CD14-positive monocyte (primary cell): Measurements from ENCODE around the gene STING1. TPM values are rescaled to one million over a fixed set of nuclear protein-coding genes. Genes with fewer than 3 reads are reported as not detected.
"Not testable (repeated sequence)": the region's sequence is repeated elsewhere in the genome, so short reads cannot be mapped to it uniquely, and the experiment has no call there.

ENCODE experiments used
- DNase-seq, 3 donors: peaks; one replicate each; pipeline ENCODE4 v3.0.0-alpha.2; 2011 to 2022
- H2AFZ ChIP-seq: 2 replicates; pipeline ENCODE4 v1.6.0; 2012; ENCODE audit warnings: mild to moderate bottlenecking, low read depth, low read length, inconsistent platforms; ENCODE audit not compliant: insufficient read depth, poor library complexity, severe bottlenecking
- H3K27ac ChIP-seq, 2 donors: 1 replicate in 1 of 2; 2 replicates in 1 of 2; pipeline ENCODE4 v1.5.1; 2012 to 2013; ENCODE audit warnings: low read length in 2 of 2, control low read depth in 1 of 2, inconsistent platforms in 1 of 2, low read depth in 1 of 2, mild to moderate bottlenecking in 1 of 2
- H3K27me3 ChIP-seq, 2 donors: one replicate each; pipeline versions ENCODE4 v1.6.0 to v1.6.1; 2011 to 2013; ENCODE audit warnings: low read length in 2 of 2; ENCODE audit not compliant: control insufficient read depth in 2 of 2, insufficient read depth in 2 of 2
- H3K36me3 ChIP-seq, 2 donors: replicated peaks in 1 of 2; 1 replicate in 1 of 2; 2 replicates in 1 of 2; pipeline versions ENCODE4 v1.5.1 to v1.6.1; 2012 to 2013; ENCODE audit warnings: low read length in 2 of 2, control low read depth in 1 of 2, inconsistent platforms in 1 of 2, mild to moderate bottlenecking in 1 of 2; ENCODE audit not compliant: insufficient read depth in 2 of 2, control insufficient read depth in 1 of 2
- H3K4me1 ChIP-seq, 2 donors: 1 replicate in 1 of 2; 2 replicates in 1 of 2; pipeline versions ENCODE4 v1.5.1 to v1.6.1; 2012 to 2013; ENCODE audit warnings: low read length in 2 of 2, control low read depth in 1 of 2, inconsistent platforms in 1 of 2, mild to moderate bottlenecking in 1 of 2, moderate library complexity in 1 of 2; ENCODE audit not compliant: insufficient read depth in 2 of 2, control insufficient read depth in 1 of 2
- H3K4me2 ChIP-seq: replicated peaks from 2 replicates; pipeline ENCODE3; 2012; ENCODE audit warnings: low read length, moderate library complexity, mild to moderate bottlenecking; ENCODE audit not compliant: poor library complexity, severe bottlenecking; ENCODE audit errors: extremely low read depth
- H3K4me3 ChIP-seq, 3 experiments: fragments of 200-600 bp in 1 of 3; sonication (generic) in 1 of 3; replicated peaks in 1 of 3; 1 replicate in 2 of 3; 2 replicates in 1 of 3; pipeline ENCODE4 v1.5.1; 2011 to 2013; ENCODE audit warnings: low read length in 3 of 3, mild to moderate bottlenecking in 3 of 3, control low read depth in 2 of 3, low read depth in 2 of 3, inconsistent platforms in 1 of 3, moderate library complexity in 1 of 3
- H3K79me2 ChIP-seq: 2 replicates; pipeline ENCODE4 v1.6.0; 2012; ENCODE audit warnings: mild to moderate bottlenecking, control low read depth, inconsistent platforms, low read length, moderate library complexity; ENCODE audit not compliant: insufficient read depth
- H3K9ac ChIP-seq: 2 replicates; pipeline ENCODE4 v1.6.0; 2017; ENCODE audit warnings: low read length, mild to moderate bottlenecking; ENCODE audit not compliant: insufficient read depth, poor library complexity, severe bottlenecking
- H3K9me3 ChIP-seq, 2 donors: replicated peaks in 1 of 2; 1 replicate in 1 of 2; 2 replicates in 1 of 2; pipeline versions ENCODE4 v1.5.1 to v1.6.1; 2012 to 2013; ENCODE audit warnings: low read length in 2 of 2, control low read depth in 1 of 2; ENCODE audit not compliant: control insufficient read depth in 1 of 2, insufficient read depth in 1 of 2
- H4K20me1 ChIP-seq: 2 replicates; pipeline ENCODE4 v1.6.0; 2012; ENCODE audit warnings: mild to moderate bottlenecking, low read length, control low read depth, moderate library complexity; ENCODE audit not compliant: insufficient read depth
- H3K27ac Mint-ChIP-seq, 7 donors: one replicate each; pipeline ENCODE4 v1.8.0; 2020; ENCODE audit warnings: mild to moderate bottlenecking in 7 of 7, mixed read lengths in 7 of 7, moderate library complexity in 6 of 7, inconsistent platforms in 2 of 7
- H3K27me3 Mint-ChIP-seq, 3 donors: one replicate each; pipeline ENCODE4 v1.8.0; 2021 to 2022; ENCODE audit warnings: low read depth in 3 of 3, mild to moderate bottlenecking in 3 of 3, mixed read lengths in 3 of 3, moderate library complexity in 3 of 3, inconsistent platforms in 1 of 3
- H3K36me3 Mint-ChIP-seq, 2 donors: one replicate each; pipeline ENCODE4 v1.8.0; 2020; ENCODE audit warnings: mixed read lengths in 2 of 2, inconsistent platforms in 1 of 2, mild to moderate bottlenecking in 1 of 2
- H3K4me1 Mint-ChIP-seq: one replicate; pipeline ENCODE4 v1.8.0; 2020; ENCODE audit warnings: mild to moderate bottlenecking, mixed read lengths
- H3K4me3 Mint-ChIP-seq, 2 donors: one replicate each; pipeline ENCODE4 v1.8.0; 2020; ENCODE audit warnings: mild to moderate bottlenecking in 2 of 2, mixed read lengths in 2 of 2, moderate library complexity in 1 of 2
- H3K9me3 Mint-ChIP-seq, 7 donors: one replicate each; pipeline ENCODE4 v1.8.0; 2020 to 2022; ENCODE audit warnings: mixed read lengths in 7 of 7, mild to moderate bottlenecking in 6 of 7, moderate library complexity in 6 of 7, inconsistent platforms in 2 of 7
- WGBS: methylation state at CpG from one replicate; pipeline ENCODE4 v1.1.5; 2013; ENCODE audit warnings: missing lambda C conversion rate; ENCODE audit not compliant: insufficient coverage; 5-methylcytosine and 5-hydroxymethylcytosine counted together
- intact Hi-C, 2 donors: fragments of 100-400 bp; cut with micrococcal nuclease; formaldehyde crosslinking; loops; one replicate each; pipeline versions ENCODE4 v1.15.0 to v1.15.1; 2023
- polyA plus RNA-seq, 3 donors: library from polyadenylated mRNA; depleted of rRNA in 1 of 3; unstranded in 2 of 3; stranded (reverse) in 1 of 3; fragments of 300-500 nt in 2 of 3; fragments of >200 nt in 1 of 3; fragmentation: Illumina TruSeq in 2 of 3; gene quantifications; 1 replicate in 2 of 3; 2 replicates in 1 of 3; pipeline ENCODE4 v1.2.3, GENCODE V29; 2012 to 2021

The STING1 gene
- polyA plus RNA-seq, 3 donors: 83.7 to 225 (median 115) TPM

- intact Hi-C loops, H3K79me2 ChIP-seq, H3K36me3 Mint-ChIP-seq, H3K27ac ChIP-seq, H3K4me3 Mint-ChIP-seq, H3K4me3 ChIP-seq, H3K27me3 ChIP-seq, H3K4me2 ChIP-seq, H3K27ac Mint-ChIP-seq, H3K4me1 ChIP-seq, H3K9ac ChIP-seq, DNase-seq, H2AFZ ChIP-seq, H3K36me3 ChIP-seq, H4K20me1 ChIP-seq, H3K4me1 Mint-ChIP-seq: not testable (repeated sequence)
- 98% methylated on average over 4 of the region's 8 CpGs for WGBS
- peaks cover 0 to 10% of the 10 kb centered on the region in 2 donors for H3K9me3 ChIP-seq
- H3K9me3 Mint-ChIP-seq: peaks cover 8 to 17% (median 11%) of the 10 kb centered on the region in 7 donors
- H3K27me3 Mint-ChIP-seq: peaks cover 3 to 10% (median 5%) of the 10 kb centered on the region in 3 donors
Observed at GRCh38 chr5:139528695-139529094, 46.1 kb upstream of the STING1 start.

- H3K36me3 Mint-ChIP-seq, H3K27ac Mint-ChIP-seq, H2AFZ ChIP-seq, H4K20me1 ChIP-seq, H3K27ac ChIP-seq, H3K36me3 ChIP-seq, H3K4me1 Mint-ChIP-seq, H3K9ac ChIP-seq, H3K4me1 ChIP-seq, H3K79me2 ChIP-seq, DNase-seq, H3K4me3 ChIP-seq, intact Hi-C loops, H3K27me3 Mint-ChIP-seq, H3K27me3 ChIP-seq, H3K4me2 ChIP-seq, H3K4me3 Mint-ChIP-seq: not testable (repeated sequence)
- H3K9me3 ChIP-seq: peaks cover 0 to 10% of the 10 kb centered on the region in 2 donors
- peaks cover 8 to 17% (median 11%) of the 10 kb centered on the region in 7 donors for H3K9me3 Mint-ChIP-seq
- WGBS: no CpG with 5 or more reads among the region's 7 CpGs
Observed at GRCh38 chr5:139527896-139528467, 45.4 kb upstream of the STING1 start.

GRCh38 chr5:139527090-139527470 lies 44.5 kb upstream of the STING1 start:
- H3K4me2 ChIP-seq, H3K4me3 Mint-ChIP-seq, H3K79me2 ChIP-seq, H3K9ac ChIP-seq, H3K4me1 Mint-ChIP-seq, H4K20me1 ChIP-seq, H3K27ac ChIP-seq, intact Hi-C loops, H3K27me3 ChIP-seq, H3K36me3 Mint-ChIP-seq, H3K27me3 Mint-ChIP-seq, H3K4me1 ChIP-seq, H3K27ac Mint-ChIP-seq, H2AFZ ChIP-seq, H3K36me3 ChIP-seq, DNase-seq, H3K4me3 ChIP-seq: not testable (repeated sequence)
- WGBS: 100% methylated on average over 1 of the region's 2 CpGs
- peaks cover 8 to 17% (median 11%) of the 10 kb centered on the region in 7 donors for H3K9me3 Mint-ChIP-seq
- H3K9me3 ChIP-seq: peaks cover 0 to 10% of the 10 kb centered on the region in 2 donors

- Mint-ChIP-seq H3K27ac (peak overlapping the region in 1 of 7 donors; percentile 24), H3K9me3 (peaks cover 8 to 13% (median 8%) of the 10 kb centered on the region in 7 donors)
- H3K4me2 ChIP-seq, H2AFZ ChIP-seq, H3K4me1 Mint-ChIP-seq, H3K4me3 Mint-ChIP-seq, H3K36me3 ChIP-seq, H3K27me3 ChIP-seq, DNase-seq, intact Hi-C loops, H3K9ac ChIP-seq, H3K4me1 ChIP-seq, H3K79me2 ChIP-seq, H3K27me3 Mint-ChIP-seq, H3K27ac ChIP-seq, H4K20me1 ChIP-seq, H3K9me3 ChIP-seq, H3K4me3 ChIP-seq, H3K36me3 Mint-ChIP-seq: not testable (repeated sequence)
- WGBS: 87% methylated on average over 13 of the region's 22 CpGs
Observed at GRCh38 chr5:139526309-139527089, 43.9 kb upstream of the STING1 start.
